K562 (cell line): ENCODE measurements around the gene UBN2. TPM values are rescaled to one million over a fixed set of nuclear protein-coding genes. Genes with fewer than 3 reads are reported as not detected.

Experiments
- ATF2 ChIP-seq: sonication (generic); formaldehyde crosslinking; IDR thresholded peaks from 2 replicates; pipeline ENCODE4 v1.8.1; 2022; ENCODE audit warnings: missing genetic modification reagents
- E2F8 ChIP-seq: fragments of 450-650 bp; IDR thresholded peaks from 2 replicates; pipeline ENCODE4 v1.7.1; 2018; ENCODE audit warnings: mild to moderate bottlenecking, low read depth; ENCODE audit not compliant: partially characterized antibody
- HLTF ChIP-seq: fragments of 450-650 bp; IDR thresholded peaks from 2 replicates; pipeline ENCODE4 v1.6.1; 2016
- KDM4B ChIP-seq, 2 experiments: fragments of 450-650 bp in 1 of 2; sonication (generic) in 1 of 2; IDR thresholded peaks; 2 replicates each; pipeline ENCODE4 v1.6.1; 2016 to 2017; ENCODE audit warnings: borderline replicate concordance in 2 of 2, antibody characterized with exemption in 1 of 2, low read depth in 1 of 2, mild to moderate bottlenecking in 1 of 2
- MAX ChIP-seq: sonication (generic); formaldehyde crosslinking; IDR thresholded peaks from 2 replicates; pipeline ENCODE4 v1.9.0; 2022; ENCODE audit warnings: mild to moderate bottlenecking, missing genetic modification reagents
- NONO ChIP-seq, 2 experiments: fragments of 200-400 bp in 1 of 2; fragments of 450-650 bp in 1 of 2; formaldehyde crosslinking in 1 of 2; IDR thresholded peaks; 2 replicates each; pipeline ENCODE4 v1.6.1; 2017; ENCODE audit warnings: low read depth in 2 of 2, mild to moderate bottlenecking in 2 of 2, moderate library complexity in 2 of 2, low read length in 1 of 2
- NR0B1 ChIP-seq: fragments of 450-650 bp; IDR thresholded peaks from one replicate; pipeline ENCODE4 v1.6.1; 2018; ENCODE audit warnings: mild to moderate bottlenecking, moderate library complexity; ENCODE audit not compliant: partially characterized antibody
- PATZ1 ChIP-seq: fragments of 250-450 bp; sonication (Bioruptor Pico); IDR thresholded peaks from 2 replicates; pipeline ENCODE4 v1.5.0; 2020; ENCODE audit warnings: mild to moderate bottlenecking, borderline replicate concordance
- RBM22 ChIP-seq: fragments of 200-400 bp; formaldehyde crosslinking; IDR thresholded peaks from 2 replicates; pipeline ENCODE4 v1.6.1; 2018; ENCODE audit warnings: low read length, low read depth; ENCODE audit not compliant: poor library complexity, severe bottlenecking
- STAT5B ChIP-seq: fragments of 250-450 bp; sonication (Bioruptor Pico); IDR thresholded peaks from 2 replicates; pipeline ENCODE4 v1.8.0; 2021; ENCODE audit warnings: mild to moderate bottlenecking, inconsistent platforms
- U2AF1 ChIP-seq: fragments of 200-400 bp; formaldehyde crosslinking; optimal IDR thresholded peaks from 2 replicates; pipeline ENCODE3; 2017; ENCODE audit warnings: mild to moderate bottlenecking, low read depth, low read length, moderate library complexity
- XRCC3 ChIP-seq: fragments of 450-650 bp; IDR thresholded peaks from 2 replicates; pipeline ENCODE4 v1.6.1; 2017; ENCODE audit warnings: mild to moderate bottlenecking, moderate library complexity
- ZBTB34 ChIP-seq: fragments of 250-450 bp; sonication (Bioruptor Pico); IDR thresholded peaks from 2 replicates; pipeline ENCODE4 v1.8.0; 2021; ENCODE audit warnings: mild to moderate bottlenecking, moderate library complexity
- ZNF121 ChIP-seq: sonication (generic); formaldehyde crosslinking; conservative IDR thresholded peaks from 2 replicates; pipeline ENCODE4 v1.8.0; 2022; ENCODE audit warnings: missing genetic modification reagents
- ZNF197 ChIP-seq: fragments of 200-800 bp; sonication (Bioruptor generic); IDR thresholded peaks from 2 replicates; pipeline ENCODE4 v1.6.1; 2016; ENCODE audit warnings: low read depth, missing genetic modification characterization, missing compliant biosample characterization
- ZSCAN29 ChIP-seq: fragments of 450-650 bp; IDR thresholded peaks from 2 replicates; pipeline ENCODE4 v1.6.1; 2017
- polyA plus RNA-seq, 8 experiments: library from polyadenylated mRNA; depleted of rRNA in 4 of 8; stranded (reverse) in 5 of 8; unstranded in 3 of 8; fragments of >200 nt; fragmentation: Nextera tagmentation in 2 of 8; fragmentation: Illumina TruSeq in 1 of 8; extraction: Ambion mirVana in 2 of 8; extraction: Trizol in 1 of 8; gene quantifications; 2 replicates each; pipeline versions ENCODE4 v1.2.1 to v1.2.3, GENCODE V29; 2011 to 2014; ENCODE audit warnings: inconsistent platforms in 1 of 8, missing spikeins in 1 of 8
- total RNA-seq, 7 experiments: library from RNA; depleted of rRNA in 6 of 7; stranded (reverse); fragments of >200 nt in 6 of 7; fragmentation: Illumina TruSeq in 2 of 7; extraction: Trizol in 2 of 7; gene quantifications; 2 replicates each; pipeline versions ENCODE4 v1.2.1 to v1.2.3, GENCODE V29; 2011 to 2021; ENCODE audit warnings: low replicate concordance in 1 of 7

UBN2 gene
- total and polyA plus RNA-seq, 9 of the 15 experiments (the other 6 are each of a cell fraction or from before 2014, with no cell fraction given), result 1.2 to 19.5 (median 9.9) TPM

- TF ChIP-seq ZNF121 (CRISPR knock-in tag) (no peak), NR0B1 (no peak), U2AF1 (no peak), KDM4B (IDR thresholded peaks at IDR 0.05; ENCODE audit: borderline replicate concordance in 2 of 2, low read depth in 1 of 2) (no peak), ZSCAN29 (no peak), PATZ1 (CRISPR knock-in tag) (no peak), ZBTB34 (CRISPR knock-in tag) (no peak), STAT5B (CRISPR knock-in tag) (no peak), E2F8 (no peak), MAX (no peak), ATF2 (CRISPR knock-in tag) (no peak), XRCC3 (no peak), ZNF197 (no peak), RBM22 (no peak), HLTF (peak; percentile 65; the same call in 1 of the 2 replicates), NONO (IDR thresholded peaks at IDR 0.05; ENCODE audit: low read depth in 2 of 2, low read length in 1 of 2) (no peak)
These were observed 11.8 kb downstream of the UBN2 start (continued) for GRCh38 chr7:139242741-139243281.
